ENCODE measurements around the gene SETD1A. TPM values are rescaled to one million over a fixed set of nuclear protein-coding genes. Genes with fewer than 3 reads are reported as not detected.

SETD1A gene
- total and polyA plus RNA-seq, 2 of the 4 experiments (the other 2 are of a cell fraction), result 0.54 to 5.8 TPM

DNA sequence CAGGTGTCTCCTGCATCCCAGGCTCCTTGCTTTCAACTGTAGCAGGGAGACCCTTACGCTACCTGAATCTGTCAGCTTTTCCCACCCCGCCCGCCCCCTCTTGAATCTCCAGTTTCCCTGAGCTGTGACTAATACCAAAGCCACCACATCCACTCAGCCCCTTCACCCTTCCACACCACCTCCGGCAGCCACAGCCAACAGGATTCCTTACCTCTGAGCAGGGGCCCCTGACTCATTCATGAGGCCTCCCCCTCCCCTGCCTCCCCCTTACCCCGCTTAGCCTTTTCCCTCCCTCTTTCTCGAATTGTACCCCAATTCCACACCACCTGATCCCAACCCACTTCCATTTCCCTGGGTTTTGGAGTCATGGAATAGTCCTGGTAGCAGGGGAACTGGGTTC, 50.6 kb downstream of the SETD1A start:
- intact Hi-C loops (cut with micrococcal nuclease), result no loop called here
- Histone ChIP-seq H4K20me1 (ENCODE audit: insufficient read depth, low read length) (no peaks in the 10 kb centered on the region), H3K36me3 (ENCODE audit: control insufficient read depth, insufficient read depth, low read length) (no peaks in the 10 kb centered on the region), H3K27me3 (ENCODE audit: control insufficient read depth, insufficient read depth, low read length) (peaks cover 7% of the 10 kb centered on the region), H3K4me2 (ENCODE audit: low read depth, low read length) (peak overlapping the region; percentile 66; the same call in 1 of the 2 replicates), H3K4me3 (ENCODE audit: insufficient read depth, low read depth, low read length) (no peak overlapping the region), H2BK15ac (ENCODE audit: low read depth, low read length) (peak overlapping the region; percentile 93; the same call in 1 of the 3 replicates), H2BK20ac (ENCODE audit: low read depth, low read length) (peak overlapping the region; percentile 60), H3K18ac (ENCODE audit: low read depth, low read length) (0 out of 2 replicates have a peak overlapping the region, but pooled peaks have one; percentile 37), H3K56ac (ENCODE audit: extremely low read depth, insufficient read depth, low read length) (no peak overlapping the region), H2BK5ac (ENCODE audit: low read depth, low read length, poor library complexity, severe bottlenecking) (peak overlapping the region; percentile 16), H3K9me3 (ENCODE audit: control insufficient read depth, insufficient read depth, low read length) (no peaks in the 10 kb centered on the region), H3K9ac (ENCODE audit: low read depth, low read length) (no peak overlapping the region), H4K5ac (ENCODE audit: low read depth, low read length) (peak overlapping the region; percentile 70; the same call in 1 of the 2 replicates), H3K79me1 (ENCODE audit: low read depth in 1 of 2, low read length in 2 of 2) (peaks cover 4 to 43% of the 10 kb centered on the region in 2 experiments; a peak in 3 of 4 replicates), H3K9me1 (ENCODE audit: insufficient read depth, low read length) (0 out of 2 replicates have a peak, but pooled peaks cover 5% of the 10 kb centered on the region), H2AFZ (replicated peaks; ENCODE audit: low read length, poor library complexity) (no peak overlapping the region), H3K4me1 (ENCODE audit: control insufficient read depth, insufficient read depth, low read length) (peaks cover 32% of the 10 kb centered on the region), H2AK5ac (ENCODE audit: low read depth, low read length) (peak overlapping the region; percentile 94), H2AK9ac (replicated peaks; ENCODE audit: low read depth, low read length, poor library complexity) (peak overlapping the region; percentile 56), H3K14ac (replicated peaks; ENCODE audit: low read depth, low read length) (peak overlapping the region; percentile 31; the same call in 1 of the 2 replicates), H4K91ac (ENCODE audit: insufficient read depth, low read depth, low read length) (peak overlapping the region; percentile 76; the same call in 1 of the 2 replicates), H3K23ac (ENCODE audit: low read depth, low read length) (peak overlapping the region; percentile 18; the same call in 1 of the 2 replicates), H2BK120ac (ENCODE audit: low read depth, low read length) (peak overlapping the region; percentile 64), H3K4ac (ENCODE audit: low read depth, low read length) (peak overlapping the region; percentile 90), H3K27ac (ENCODE audit: insufficient read depth, low read length) (no peak overlapping the region; the same call in 1 of the 2 replicates), H4K8ac (ENCODE audit: low read depth in 2 of 2, low read length in 2 of 2) (peak overlapping the region; percentile 50 to 73; a peak in 3 of 4 replicates)
- TF ChIP-seq MAZ (IDR thresholded peaks at IDR 0.05; ENCODE audit: borderline replicate concordance, low read depth, low read length), result 0 out of 2 replicates have a peak, but pooled peaks have one; percentile 36
- no peak for TF ChIP-seq SMC3 (IDR thresholded peaks at IDR 0.05; ENCODE audit: low read depth, low read length)
- TF ChIP-seq BHLHE40 (IDR thresholded peaks at IDR 0.05; ENCODE audit: low read depth, low read length), result no peak
- no peak for TF ChIP-seq MAFK (IDR thresholded peaks at IDR 0.05; ENCODE audit: low read depth, low read length)
- no peak for TF ChIP-seq RFX5 (IDR thresholded peaks at IDR 0.05; ENCODE audit: low read depth, low read length)
- peak; percentile 76 for TF ChIP-seq FOS (IDR thresholded peaks at IDR 0.05; ENCODE audit: low read depth, low read length)
- DNase-seq (peak; percentile 91), ATAC-seq (ENCODE audit: low read depth) (peak; percentile 43)
- in situ Hi-C loops (cut with MboI; ENCODE audit: low sequenced_read_pairs), result no loop called here
- no TSS peak for BruUV-seq (replicated peaks)
- ChIA-PET CTCF (no interaction called here), POLR2A (ENCODE audit: unreplicated experiment) (interaction anchor here (0.6 kb wide), 1 partner anchor 38 kb away, joined by 3 read pairs; no protein-coding TSS in a partner anchor)
- WGBS, 2 experiments (ENCODE audit: extremely low coverage in 2 of 2, insufficient read length in 1 of 2), result 18% methylated on average over 3 of the region's 6 CpGs; no CpG with 5 or more reads in 1 of the 2 experiments
- dilution Hi-C loops (cut with HindIII; ENCODE audit: low sequenced_read_pairs, unreplicated experiment), result no loop called here

Measured in IMR-90 (cell line).